GM19238 (cell line): ENCODE results near the gene NR2C2.
A peak's percentile ranks its signal among the peaks of the same experiment; 100 is the strongest.

Source experiments
- DNase-seq: peaks from one replicate; pipeline ENCODE4 v3.0.0; 2011; ENCODE audit warnings: low spot score; ENCODE audit not compliant: insufficient read length

Gene NR2C2

DNA sequence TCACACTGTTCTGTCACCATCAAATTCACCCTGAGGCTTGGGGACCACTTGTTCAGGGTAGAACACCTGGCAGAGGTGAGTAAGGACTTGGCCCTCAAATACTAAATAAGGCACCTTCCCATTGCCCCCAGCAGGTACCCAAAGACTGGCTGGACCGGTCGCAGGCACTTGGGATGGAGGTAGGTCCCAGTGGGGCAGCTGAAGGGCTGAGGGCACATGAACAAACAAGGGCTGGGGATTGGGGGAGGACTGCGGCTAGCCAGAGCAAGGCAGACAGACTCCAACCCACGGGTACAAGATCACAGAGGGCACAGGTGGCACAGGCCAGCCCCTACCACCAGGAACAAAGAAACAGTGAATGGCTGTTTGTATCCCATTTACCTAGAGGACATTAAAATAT lies 115.9 kb downstream of the NR2C2 start:
- DNase-seq: no peak

DNA sequence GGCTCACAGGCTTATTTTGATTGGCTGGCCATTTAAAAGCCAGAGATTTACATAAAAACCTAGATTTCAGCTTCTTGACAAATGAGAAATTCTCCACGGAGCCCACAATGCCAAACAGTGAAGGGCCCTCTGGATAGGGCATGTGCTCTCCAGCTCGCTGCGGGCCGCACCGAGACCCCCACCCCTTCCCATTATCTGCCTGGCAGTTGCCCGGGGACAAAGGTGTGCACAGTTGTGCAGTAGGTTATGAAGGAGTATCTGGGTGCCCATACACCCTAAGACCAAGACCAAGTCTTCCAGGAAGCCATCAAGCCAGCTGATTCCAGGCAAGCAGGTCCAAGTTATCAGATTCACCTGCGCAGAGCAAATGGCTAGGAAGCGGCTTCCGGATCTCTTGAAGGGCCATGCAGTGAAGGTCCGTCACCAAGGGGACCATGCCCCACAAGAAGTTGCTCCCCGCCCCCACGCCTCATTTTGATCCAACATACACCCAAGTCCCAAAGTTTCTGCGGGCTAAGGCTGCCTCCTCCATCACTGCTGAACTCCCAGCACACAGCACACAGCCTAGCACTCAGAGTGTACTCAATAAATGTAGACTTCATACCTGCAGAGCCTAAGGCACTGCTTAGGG lies 116.4 kb downstream of the NR2C2 start:
- DNase-seq: no peak

DNA sequence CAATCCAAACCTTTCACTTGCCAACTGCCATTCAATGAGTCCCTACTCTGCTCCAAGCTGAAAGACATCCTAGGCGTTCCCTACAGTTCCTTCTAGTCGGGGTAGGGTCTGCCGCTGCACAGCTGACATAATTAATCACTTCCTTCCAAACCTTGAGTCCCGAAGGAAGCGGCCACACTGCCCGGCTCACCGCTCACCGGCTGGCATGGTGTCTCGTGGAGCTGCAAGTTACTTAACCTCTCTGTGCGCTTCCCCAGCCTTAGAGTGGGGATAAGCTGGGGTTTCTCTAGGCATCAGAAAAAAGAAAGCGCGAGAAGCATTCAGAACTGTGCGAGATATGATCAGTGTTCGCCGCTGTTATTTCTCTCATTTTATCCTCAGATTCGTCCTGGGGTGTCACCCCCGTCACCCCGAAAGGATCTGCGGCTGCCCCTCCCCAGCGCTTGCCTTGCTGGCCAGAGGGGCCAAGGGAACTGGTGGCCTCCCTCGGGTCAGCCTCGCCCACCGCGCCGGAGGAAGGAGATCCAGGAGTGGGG lies 117.0 kb downstream of the NR2C2 start:
- peak; percentile 32 for DNase-seq

DNA sequence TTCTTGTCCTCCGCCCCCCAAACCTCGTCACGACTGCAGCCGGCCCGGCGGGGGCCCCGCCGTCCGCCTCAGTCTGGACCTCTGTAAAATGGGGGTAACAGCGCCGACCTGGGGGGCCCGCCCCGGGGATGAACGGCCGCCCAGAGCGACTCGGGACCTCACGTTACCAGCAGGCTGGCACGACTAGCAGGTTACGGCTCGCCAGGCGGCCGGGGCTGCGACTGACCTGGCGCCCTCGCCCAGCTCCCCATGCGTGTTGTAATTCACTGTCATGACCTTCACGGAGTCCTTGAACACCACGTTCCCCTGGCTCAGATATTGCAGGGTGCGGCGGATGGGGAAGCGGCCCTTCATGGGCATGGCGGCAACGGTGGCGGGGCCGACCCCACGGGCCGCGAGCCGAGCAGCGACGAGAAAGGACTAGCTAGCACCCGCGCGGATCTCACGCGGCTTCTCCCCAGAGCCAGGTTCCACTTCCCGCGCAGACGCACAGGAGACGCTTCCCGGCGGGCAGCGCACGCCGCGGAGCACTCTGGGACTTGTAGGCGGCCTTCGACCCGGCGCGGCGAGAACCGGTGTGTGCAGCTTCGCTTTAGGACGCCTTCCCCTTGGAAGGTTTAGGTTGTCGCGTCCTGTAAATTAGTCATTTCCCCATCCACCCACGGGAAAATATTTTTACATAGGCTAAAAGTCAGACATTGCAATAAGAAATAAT lies 117.6 kb downstream of the NR2C2 start, which contains the start of gene MRPS25:
Gene MRPS25 (minus strand): TSS at position 481 of the 715 bp plus-strand sequence. CDS start 121 bp downstream, at position 360.
- peak; percentile 96 for DNase-seq

DNA sequence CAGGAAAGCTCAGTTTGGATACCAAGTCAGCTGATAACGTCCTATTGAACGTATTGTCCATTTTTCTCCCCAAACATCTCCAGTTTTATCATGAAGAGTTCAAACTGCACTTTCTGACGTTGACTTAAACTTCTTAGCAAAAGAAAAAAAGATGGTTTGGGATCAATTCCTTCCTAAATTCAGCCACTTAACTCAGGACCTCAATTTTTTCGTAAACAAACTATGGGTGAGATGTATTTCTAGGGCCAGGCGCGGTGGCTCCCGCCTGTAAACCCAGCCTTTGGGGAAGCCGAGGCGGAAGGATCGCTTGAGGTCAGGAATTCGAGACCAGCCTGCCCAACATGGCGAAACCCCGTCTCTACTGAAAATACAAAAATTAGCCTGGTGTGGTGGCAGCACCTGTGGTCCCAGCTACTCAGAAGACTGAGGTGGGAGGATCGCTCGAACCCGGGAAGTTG lies 118.2 kb downstream of the NR2C2 start:
- DNase-seq: no peak

DNA sequence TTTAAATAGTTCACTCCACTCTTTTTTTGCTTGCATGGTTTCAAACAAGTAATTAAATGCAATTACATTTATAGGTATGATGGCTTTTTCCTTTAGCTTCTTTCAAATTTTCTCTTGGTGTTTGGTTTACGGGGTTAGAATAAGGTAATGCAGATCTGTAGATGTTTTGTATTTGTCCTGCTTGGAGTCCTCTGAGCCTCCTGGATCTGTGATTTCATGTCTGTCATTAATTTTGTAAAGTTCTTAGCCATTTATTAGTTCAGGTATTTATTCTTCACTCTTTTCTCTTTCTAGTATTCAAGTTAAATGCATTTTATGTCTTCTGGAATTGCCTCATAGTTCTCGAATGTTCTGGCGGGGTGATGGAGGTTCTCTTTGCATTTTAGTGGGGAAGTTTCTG lies 119.1 kb downstream of the NR2C2 start:
- no peak for DNase-seq

DNA sequence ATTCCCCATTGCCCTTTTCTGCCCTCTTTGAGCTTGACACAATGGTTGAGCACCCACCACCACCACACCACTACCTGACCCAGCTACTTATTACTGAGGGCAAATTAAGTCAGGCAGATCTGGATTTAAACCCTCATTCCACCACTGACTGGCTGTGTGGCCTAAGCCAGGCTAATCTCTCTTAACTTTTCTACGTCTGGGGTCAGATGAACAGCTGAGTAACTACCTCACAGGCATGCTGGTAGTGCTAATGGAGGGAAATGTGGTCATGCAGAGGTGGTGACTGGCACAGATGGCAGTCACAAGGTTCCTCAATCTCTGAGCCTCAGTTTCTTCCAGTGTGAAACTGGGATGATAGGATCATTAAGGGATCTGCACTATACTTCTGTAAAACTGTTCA lies 122.1 kb downstream of the NR2C2 start:
- no peak for DNase-seq

DNA sequence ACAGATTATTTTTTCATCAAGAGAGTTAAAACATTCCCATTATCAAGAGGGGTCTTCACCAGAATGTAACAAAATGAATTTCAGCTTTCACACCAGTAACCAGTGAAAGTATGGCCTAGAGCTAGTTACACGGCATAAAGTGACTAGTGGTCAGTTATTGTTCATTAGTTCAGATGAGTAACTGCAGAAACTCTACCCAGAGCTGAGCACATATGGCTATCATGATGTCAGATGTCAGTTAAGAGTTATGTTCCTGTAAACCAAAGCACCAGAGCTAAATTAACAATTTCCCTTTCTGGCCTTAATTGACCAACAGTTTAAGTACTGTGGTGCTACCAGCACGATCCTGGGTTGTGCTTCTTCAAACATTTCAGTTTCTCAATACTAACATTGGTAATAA lies 124.3 kb downstream of the NR2C2 start:
- DNase-seq: no peak

DNA sequence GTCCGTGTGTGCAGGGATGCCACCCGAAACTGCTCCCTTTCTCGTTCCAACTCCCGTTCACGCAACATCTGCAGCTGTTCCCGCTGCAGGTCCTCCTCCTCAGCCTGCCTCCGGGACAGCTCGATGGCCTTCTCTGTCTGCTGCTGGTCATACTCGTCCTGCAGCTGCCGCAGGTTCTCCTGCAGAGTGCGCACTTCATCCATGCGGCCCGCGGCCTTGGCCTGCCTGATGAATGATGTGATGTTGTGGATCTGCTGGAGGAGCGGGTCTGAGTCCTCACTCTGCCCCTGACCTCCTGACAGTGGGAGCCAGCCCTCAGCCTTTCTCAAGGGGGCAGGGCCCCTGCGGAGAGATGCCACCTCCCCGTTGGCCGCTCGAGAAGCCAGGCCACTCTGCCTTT lies 127.1 kb downstream of the NR2C2 start:
- DNase-seq: no peak

DNA sequence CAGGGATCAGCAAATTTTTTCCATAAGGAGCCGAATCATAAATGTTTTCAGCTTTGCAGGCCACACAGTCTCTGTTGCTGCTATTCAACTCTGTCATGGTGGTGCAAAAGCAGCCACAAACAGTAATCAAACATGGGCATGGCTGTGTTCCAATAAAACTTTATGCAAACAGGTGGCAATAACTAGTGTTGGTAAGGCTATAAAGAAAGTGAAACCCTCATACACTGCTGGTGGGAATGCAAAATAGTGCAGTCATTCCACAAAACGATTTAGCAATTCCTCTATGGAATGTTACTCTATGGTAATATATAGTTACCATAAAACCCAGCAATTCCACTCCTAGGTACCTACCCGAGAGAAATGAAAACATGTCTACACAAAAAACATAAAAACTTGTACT lies 131.7 kb downstream of the NR2C2 start:
- no peak for DNase-seq

DNA sequence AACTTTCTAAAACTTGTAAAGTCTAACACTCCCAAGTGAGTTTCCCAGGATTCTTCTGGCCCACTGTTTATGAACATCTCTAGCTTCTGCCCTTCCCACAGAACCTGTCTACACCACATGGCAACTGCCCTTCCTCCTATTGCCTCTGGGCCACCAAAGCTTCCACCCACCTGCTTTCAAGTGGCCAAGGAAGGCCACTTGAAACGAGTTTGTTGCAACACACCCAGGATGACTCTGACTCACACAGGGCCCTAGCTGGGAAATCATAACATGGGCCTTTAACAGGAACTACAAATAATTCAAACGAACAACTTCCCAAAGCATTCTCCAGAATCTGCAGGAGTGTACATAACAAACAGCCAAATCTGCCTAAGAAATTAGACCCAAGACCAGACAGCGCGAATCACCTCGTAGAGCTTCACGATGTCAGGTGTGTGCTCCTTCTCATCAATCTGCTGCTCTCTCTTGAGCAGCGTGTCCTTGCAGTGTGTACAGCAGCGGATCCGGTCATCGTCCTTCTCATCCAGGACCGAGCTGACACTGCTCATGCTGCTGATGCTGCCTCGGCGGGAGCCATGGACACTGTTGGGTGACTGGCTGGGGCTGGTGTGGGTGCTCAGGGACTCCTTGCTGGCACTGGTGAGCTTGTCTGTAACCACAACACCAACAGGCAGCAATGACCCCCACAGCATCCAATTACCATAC lies 134.7 kb downstream of the NR2C2 start:
- no peak for DNase-seq

DNA sequence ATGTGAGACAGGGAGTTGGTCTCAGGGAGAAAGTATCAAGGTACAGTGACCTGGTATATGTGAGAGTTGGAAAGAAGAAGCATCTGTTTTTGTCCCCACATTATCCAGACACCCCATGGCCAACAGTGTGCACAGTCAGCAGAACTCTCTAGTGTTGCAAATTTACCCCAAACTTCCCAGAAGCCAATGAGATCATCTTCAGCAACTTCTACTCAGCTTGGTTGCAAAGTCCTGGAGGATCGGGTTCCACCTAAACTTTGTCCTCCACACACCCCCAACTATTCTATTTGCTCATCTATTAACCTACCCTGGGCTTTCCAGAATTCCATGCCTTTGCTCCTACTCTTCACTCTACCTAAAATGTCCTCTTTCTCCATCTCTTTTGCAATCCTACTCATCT lies 135.9 kb downstream of the NR2C2 start:
- DNase-seq: no peak

DNA sequence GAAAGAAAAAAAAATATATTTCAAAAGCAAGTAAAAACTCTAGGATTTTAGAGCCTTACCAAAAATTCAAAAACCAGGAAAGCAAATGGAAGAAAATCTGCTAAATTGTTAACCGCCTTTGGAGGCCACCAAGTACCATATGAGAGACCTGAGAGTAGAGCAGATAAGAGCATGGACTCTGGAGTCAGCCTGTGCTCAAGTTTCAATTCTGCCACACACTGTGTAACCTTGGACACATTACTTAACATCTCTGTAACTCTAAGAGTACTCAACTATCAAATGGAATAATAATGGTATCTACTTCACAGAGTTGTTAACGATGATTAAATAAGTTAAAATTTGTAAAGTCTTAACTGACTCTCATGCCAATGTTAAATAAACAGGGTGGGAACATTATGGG lies 138.9 kb downstream of the NR2C2 start:
- no peak for DNase-seq

DNA sequence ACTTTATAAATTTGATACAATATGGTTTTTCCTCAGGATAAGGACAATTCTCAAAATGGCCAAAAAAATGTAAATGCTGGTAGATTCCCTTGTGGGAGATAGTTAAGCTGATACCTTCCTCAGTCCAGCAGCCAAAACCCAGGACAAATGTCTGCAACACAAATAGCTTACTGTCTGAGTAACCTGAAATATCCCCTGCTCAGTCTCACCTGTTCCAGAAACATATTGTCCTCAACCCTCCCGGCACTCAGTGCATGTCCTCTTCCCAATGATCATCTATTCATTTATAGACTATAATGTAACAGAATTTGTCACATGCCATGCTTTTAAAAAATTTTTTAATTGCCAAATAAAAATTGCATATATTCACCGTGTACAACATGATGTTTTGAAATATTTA lies 139.3 kb downstream of the NR2C2 start:
- no peak for DNase-seq

DNA sequence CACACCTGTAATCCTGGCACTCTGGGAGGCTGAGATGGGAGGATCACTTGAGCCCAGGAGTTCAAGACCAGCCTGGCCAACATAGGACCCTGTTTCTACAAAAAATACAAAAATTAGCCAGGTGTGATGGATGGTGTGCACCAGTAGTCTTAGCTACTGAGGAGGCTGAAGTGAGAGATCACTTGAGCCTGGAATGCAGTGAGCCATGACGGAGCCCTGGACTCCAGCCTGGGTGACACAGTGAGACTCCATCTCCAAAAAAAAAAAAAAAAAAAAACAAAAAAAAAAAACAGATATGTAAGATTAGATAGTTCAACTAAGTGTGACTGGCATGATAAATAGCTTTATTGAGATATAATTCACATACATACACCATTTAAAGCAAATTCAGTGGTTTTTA lies 141.8 kb downstream of the NR2C2 start:
- DNase-seq: no peak

DNA sequence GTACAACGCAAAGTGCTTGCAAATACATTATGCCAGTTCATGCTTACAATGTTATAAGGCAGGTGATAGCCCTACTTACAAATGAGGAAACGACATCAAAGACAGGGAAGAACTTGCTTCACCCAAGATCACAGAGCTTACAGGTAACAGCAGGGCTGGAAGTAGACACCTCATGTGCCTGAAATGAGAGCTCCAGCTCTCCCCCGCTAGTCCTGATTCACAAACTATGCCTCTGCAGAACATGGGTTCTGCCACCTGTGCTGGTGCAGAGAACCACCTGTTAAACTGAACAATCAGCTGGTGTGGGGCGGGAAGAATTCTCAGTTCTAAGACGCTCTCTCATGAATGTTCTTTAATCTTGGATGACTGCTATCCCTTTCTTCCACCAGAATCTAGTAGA lies 144.2 kb downstream of the NR2C2 start:
- DNase-seq: no peak

DNA sequence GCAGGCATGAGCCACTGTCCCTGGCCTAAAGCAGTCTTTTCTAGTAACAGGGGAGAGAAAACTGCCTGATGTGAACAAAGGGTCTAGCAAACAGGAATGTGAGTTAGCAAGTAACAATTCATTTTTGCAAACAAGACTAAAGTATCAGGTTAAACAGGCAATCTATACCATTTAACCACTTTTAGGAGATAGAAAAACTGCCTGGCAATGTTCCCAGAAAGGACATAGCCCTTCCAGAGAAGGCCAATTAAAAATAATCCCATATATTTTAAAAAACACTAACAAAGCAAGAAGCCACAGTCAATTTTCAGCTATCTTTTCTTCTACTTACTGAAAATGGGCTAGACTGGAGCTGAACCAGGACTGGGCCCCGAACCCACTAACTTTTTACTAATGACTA lies 145.3 kb downstream of the NR2C2 start:
- no peak for DNase-seq

DNA sequence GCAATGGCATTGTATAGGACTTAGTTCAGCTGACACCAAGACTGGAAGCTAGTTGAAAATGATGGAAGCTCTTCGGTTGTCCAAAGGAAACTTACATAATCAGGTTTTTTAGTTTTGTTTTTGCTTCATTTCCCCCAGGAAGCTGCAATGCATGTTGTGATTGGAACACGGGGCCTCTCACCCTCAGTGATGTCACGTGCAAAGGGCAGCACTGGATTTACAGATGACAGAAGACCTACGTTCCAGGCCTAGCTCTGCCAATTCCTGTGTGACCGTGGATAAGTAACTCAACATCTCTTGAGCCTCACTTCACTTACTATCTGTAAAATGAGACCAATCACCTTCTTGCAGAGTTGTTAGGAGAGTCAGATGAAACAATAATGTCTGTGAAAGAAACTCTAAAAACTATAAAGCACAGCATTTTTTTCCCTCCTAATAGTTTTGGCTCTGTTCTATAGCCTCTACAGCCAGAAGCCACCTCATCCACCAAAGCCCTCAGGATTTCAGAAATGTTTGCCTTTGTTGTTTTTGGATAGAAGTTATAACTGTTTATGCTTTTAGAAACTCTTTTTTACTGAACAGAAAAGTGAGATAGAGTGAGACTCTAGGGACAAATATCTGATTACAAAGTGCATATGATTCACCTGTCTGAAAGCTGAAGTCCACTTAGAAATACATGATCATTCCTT lies 146.9 kb downstream of the NR2C2 start:
- DNase-seq: no peak

DNA sequence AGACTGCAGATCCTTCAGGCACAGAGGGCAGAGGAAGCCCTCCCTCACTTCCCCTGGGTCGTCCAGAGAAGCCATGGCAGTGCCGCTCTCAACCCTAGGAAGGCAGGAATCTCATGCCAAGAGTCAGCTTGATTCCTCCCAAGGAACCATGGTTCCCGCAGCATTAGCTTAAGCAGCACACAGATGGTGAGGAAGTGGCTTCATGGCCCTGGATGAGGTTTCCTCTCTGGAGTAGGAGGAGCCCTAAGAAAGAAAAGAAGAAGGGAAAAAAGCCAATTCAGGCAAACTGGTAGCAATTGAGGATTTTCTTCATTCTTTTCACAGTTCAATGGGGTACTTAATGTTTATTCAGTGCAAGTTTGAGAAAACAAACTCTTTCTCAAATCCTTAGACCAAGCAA lies 148.7 kb downstream of the NR2C2 start:
- DNase-seq: no peak

DNA sequence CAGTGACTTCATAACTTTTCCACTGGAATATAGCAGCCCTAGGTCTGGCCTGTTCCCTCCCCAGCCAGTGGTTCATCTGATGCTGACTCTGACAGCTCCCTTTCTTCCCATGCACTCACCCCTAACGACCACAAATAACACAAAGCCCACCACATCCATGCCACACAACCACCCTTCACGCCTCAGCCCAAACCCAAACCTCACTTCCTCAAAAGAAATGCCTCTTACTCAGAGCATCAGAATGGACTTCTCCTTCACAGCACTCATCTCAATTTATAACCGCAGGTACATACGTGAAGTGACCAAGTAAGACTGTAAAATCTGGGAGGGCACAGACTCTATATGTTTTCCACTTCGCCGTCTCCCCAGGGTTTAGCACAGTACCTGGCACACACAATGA lies 150.5 kb downstream of the NR2C2 start:
- DNase-seq: no peak
